GM12891 (cell line): ENCODE results near the gene TAF4.

Experiments
- POLR2A ChIP-seq: IDR thresholded peaks from 2 replicates; pipeline ENCODE4 v1.6.1; 2011; ENCODE audit warnings: low read depth, low read length, control low read depth
- POLR2AphosphoS5 ChIP-seq: IDR thresholded peaks from 2 replicates; pipeline ENCODE4 v1.6.1; 2011; ENCODE audit warnings: low read depth, low read length, control low read depth
- SPI1 ChIP-seq: IDR thresholded peaks from 2 replicates; pipeline ENCODE4 v1.6.1; 2011; ENCODE audit warnings: low read depth, low read length, control low read depth

- TF ChIP-seq POLR2A (no peak), POLR2AphosphoS5 (no peak), SPI1 (no peak)
Observed at GRCh38 chr20:61924858-61925554, 140.7 kb downstream of the TAF4 start.
